Stimulated activated CD8-positive, alpha-beta memory T cell treated with anti-CD3 and anti-CD28 coated beads, Interleukin-15, amount 100 ng/mL, for 4 hours (primary cell): ENCODE measurements around the gene SSTR4.
"Not testable (repeated sequence)": the region's sequence is repeated elsewhere in the genome, so short reads cannot be mapped to it uniquely, and the experiment has no call there.

Experiments used
- DNase-seq, 2 donors: peaks; one replicate each; pipeline ENCODE4 v3.0.0-alpha.2; 2020; ENCODE audit warnings: low read depth in 2 of 2

Gene SSTR4

DNA sequence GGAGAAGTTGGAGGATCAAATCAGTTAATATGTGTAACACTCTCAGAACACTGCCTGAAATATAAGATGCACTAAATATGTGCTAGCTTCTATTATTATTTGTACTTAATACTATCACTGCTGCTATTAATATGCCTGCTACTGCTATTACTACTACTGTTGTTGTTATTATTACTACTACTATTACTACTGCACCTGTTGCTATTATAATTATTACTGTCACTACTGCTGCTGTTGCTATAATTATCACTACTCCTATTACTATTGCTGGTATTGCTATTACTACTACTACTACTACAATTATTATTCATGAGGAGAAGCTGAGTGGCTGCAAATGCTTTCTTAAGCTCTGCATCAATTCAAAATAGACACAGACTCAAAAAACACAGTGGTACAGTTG is 16.7 kb upstream of the SSTR4 start:
- DNase-seq = no peak

DNA sequence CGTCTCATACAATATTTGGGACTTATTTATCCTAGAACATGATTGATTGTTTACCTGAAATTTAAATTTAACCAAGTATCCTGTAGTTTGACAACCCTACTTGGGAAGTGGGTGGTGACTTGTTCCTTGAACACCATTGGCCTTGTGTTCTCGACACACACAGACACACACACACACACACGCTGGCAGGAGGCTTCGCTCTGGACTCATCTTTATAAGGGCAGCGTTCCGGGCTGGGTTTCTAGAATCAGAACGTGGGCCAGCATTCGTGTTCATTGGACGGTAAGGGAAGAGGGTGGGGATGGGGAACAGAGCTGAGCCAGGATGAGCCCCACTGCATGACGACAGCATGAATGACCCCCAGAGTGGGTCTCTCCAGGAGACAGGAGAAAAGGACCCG is 16.2 kb upstream of the SSTR4 start:
- DNase-seq = no peak

DNA sequence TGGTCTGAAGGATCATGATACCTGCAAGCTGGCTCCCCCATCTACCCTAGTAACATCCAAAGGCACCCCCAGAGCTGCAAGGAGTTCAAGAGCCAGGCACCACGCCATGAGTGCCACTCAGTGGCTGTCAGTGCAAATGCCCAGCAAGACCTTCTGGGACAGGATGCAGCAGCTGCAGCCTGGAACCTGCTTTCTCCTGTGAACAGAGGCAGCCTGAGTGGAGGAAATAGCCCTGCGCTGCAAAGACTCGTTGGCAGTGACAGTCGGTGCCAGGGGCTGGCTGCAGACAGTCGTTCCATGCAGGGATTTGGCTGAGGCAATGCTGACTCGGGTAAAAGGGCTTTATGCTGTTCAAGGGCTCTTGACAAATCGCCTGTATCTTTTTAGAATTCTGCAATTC is 15.7 kb upstream of the SSTR4 start:
- no peak for DNase-seq

DNA sequence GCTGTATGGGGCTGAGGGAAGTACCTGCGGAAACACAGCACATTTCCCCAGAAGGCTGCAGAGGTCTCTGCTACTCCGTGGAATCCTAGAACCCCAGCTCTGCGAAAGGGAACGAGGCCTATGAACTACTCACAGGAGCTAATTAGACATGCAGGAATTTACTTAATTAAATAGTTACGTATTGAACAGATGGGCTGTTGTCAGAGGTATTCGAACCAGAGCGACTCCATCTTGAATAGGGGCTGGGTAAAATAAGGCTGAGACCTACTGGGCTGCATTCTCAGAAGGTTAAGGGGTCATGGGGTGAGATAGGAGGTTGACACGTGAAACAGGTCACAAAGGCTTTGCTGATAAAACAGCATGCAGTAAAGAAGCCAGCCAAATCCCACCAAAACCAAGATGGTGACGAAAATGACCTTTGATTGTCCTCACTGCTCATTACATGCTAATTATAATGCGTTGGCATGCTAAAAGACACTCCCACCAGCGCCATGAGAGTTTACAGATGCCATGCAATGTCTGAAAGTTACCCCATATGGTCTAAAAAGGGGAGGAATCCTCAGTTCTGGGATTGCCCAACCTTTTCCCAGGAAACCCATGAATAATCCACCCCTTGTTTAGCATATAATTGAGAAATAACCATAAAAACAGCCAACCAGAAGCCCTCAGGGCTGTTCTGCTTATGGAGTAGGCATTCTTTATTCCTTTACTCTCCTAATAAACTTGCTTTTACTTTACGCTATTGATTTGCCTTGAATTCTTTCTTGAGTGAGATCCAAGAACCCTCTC is 14.7 kb upstream of the SSTR4 start:
- no peak for DNase-seq

DNA sequence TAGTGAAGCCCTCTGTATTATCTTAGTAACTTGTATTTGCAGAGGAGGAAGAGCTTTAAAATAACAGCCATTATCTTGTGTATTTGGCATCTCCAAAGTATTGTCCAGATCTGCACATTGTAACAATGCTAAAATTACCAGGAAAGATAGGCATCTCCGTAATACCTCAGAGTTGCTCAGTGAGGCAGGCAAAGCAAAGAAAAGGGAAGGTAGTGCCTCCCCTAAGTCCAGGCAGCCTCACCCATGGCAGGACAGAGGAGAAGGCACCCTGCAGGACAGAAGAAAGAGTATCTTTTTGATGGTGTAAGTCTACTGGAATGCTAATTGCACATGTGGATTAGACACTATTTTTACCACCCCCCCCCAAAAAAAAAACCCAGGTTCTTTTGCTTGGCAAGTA is 13.6 kb upstream of the SSTR4 start:
- no peak for DNase-seq

DNA sequence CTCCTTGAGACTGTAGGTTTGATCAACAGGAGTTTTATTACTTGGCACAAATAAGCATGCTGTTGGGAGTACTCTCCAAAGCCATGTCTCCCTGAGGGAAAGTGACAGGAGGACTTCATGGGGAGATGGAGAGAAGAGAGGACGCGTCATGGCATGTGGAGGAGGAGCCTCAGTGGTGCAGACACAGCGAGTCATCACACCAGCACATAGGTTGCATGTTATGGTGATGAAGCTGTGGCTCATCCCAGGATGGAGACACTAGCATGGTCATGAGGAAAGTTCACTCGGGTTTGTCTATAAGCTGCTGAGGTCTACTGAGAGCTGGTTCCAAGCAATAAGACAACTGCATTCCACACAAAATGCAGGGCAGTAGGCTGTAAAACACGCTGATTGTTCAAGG is 13.2 kb upstream of the SSTR4 start:
- no peak for DNase-seq

GRCh38 chr20:23022849-23023248 is 12.3 kb upstream of the SSTR4 start:
- DNase-seq = no peak

DNA sequence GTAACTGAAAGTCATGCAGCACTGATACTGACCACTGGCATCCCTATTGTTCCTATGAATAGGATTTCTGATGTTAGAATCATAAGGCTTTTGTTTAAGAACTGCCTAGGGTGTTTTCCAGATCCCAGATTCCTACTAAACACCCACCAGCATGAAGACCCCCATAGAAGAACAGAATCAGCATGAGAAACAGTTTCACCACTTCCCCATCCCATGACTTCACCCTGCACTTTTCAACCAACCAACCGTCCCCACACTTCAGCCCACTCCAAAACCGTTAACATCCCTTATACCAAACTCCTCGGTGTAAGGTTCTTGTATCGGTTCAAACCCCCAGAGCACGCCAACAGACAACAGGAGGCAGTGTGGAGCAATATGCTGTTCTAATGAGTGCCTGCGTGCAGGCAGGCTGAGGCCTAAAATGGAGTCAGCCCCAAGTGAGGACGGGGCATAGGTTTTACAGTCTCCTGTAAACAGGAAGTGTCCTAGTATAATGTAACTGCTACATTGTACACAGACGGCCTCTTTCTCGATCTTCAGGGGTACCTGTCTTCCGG is 11.4 kb upstream of the SSTR4 start:
- no peak for DNase-seq

DNA sequence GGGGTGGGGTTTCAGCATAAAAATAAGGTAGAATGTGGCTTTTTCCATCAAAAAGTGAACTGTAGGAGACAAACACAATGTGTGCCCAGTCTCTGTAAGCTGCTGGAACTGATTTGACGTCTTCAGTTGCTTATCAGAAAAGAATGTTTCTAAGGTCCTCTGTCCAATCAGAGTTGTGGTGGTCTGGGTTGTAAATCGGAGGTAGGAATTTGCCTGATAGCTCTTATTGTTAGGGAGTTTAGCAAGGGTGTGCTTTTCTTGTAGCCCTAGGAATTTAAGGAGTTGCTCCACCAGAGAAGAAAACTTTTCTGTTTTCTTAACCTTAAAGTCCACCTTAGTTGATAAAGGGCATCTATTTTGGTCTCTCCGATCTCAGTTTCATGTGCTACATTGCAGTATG is 10.4 kb upstream of the SSTR4 start:
- DNase-seq = no peak

DNA sequence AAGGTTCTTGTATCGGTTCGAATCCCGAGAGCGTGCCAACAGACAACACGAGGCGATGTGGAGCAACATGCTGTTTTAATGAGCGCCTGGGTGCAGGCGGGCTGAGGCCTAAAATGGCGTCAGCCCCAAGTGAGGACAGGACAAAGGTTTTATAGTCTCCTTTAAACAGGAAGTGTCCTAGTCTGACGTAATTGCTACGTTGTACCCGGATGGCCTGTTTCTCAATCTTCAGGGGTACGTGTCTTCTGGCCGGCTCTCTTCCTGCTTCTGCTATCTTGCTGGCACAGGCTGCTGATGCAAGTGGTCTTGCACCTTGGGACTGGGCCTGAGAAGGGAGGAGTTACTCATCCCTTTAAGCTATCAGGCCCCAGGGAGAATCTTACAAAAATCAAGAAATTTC is 9.6 kb upstream of the SSTR4 start:
- DNase-seq = not testable (repeated sequence)

GRCh38 chr20:23027721-23028120 is 7.4 kb upstream of the SSTR4 start:
- DNase-seq = no peak

DNA sequence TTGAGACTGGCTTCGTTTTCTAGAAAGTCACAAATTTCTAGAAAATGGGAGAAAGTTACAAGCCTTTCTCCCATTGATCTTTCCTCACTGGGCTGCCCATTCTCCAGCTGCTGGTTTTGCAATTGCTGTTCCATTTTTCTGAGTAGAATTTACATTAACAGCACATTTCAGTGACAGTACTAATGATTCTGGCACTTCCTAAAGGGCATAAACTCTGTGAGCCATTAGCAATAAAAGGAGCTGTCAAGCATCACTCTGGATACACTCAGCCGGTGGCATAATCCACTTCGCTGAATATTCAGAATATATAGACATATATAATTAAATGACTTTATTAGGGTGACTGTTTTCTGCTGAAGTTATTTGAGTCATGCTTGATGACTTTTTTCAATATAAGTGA is 6.7 kb upstream of the SSTR4 start:
- DNase-seq = no peak

DNA sequence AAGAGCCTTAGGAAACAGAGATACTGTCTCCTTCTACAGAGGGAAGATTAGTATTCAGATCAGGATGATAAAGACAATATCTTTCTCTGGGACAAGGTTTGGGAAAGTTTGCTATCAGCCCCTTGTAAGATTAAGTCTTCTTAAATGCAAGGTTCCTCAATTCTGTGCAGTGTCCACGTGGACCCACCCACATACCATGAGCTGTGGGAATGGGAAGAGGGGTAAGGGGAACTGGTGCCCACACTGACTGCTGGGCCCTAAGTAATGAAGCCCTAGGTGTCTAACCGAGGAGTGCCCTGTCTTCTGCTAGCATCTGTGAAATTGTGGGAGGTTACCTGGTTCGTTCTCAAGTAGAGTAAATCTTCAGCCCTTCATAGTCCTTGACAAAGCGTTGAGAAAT is 5.8 kb upstream of the SSTR4 start:
- DNase-seq = no peak

GRCh38 chr20:23031346-23031745 is 3.8 kb upstream of the SSTR4 start:
- no peak for DNase-seq

DNA sequence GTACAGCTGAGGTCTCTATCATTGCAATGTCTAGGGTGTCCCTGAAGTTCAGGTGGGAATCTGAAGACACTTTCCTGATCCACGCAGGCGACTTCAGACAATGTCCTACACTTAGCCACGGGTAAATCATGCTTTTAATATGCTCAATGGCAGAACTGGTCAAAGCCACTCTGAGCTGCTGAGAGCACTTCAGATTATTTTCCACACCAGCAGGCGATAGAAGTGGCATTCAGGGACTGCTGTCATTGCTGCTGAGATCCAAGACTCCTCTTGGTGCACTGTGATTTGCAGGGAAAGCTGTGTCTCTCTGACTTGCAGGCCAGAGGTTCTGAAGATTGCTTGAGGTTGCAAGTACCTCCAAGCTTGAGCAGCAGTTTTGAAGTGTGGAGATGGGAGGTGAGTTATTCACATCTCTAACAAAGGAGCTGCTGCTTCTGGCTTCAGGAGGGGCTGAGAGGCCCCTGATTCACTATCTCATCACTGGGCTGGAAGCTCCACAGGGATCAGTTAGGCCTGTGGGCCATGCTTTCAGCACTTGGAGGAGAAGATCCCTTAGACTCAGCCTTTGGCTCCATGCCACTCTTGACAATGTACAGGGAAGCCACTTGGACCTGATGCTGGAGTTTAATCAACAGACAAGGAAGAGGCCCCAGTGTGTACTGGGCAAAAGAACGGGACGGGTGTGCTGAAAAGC is 2.9 kb upstream of the SSTR4 start:
- no peak for DNase-seq

DNA sequence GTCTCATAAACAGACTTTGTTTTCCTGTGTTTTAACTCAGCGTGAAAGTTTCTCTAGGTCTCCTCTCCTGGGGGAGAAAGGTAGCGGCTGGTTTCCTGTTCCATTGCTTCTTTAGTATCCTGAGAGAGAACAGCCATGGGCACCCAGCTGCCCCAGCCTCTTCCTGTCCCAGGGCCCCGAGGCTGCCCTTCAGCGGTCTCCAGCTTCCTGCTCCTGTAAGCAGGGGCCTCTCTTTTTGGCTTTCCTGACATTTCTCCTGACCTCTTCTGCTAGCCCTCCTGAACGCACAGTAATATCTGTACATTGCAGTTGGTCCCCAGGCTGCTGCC is 2.4 kb upstream of the SSTR4 start:
- DNase-seq = no peak

GRCh38 chr20:23033918-23034317 is 1.2 kb upstream of the SSTR4 start:
- DNase-seq = no peak

GRCh38 chr20:23035731-23036130 is 619 bp downstream of the SSTR4 start:
- no peak for DNase-seq

GRCh38 chr20:23036371-23036770 is 1.3 kb downstream of the SSTR4 start:
- no peak for DNase-seq

DNA sequence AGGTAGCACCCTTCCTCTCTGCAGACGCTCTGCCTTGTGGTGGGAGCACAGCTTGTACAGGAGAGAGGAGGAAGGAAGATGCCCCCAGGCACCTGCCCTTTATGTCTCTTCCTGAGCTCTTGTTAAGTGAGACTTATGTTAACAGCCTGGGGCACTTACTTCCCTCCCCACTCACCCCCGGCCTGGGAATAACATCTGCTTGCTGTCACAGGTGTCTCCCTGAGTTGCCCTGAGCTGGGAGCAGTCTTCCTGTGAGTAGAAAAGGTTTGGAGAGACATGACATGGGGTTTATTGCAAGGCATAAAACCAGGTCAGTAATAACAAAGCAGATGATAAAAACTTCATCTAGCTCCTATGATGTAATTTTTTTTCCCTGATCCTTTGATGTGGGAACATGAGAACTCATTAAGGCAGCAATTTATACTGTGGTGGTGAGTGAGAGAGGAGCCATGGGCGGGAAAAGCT is 1.9 kb downstream of the SSTR4 start:
- no peak for DNase-seq

DNA sequence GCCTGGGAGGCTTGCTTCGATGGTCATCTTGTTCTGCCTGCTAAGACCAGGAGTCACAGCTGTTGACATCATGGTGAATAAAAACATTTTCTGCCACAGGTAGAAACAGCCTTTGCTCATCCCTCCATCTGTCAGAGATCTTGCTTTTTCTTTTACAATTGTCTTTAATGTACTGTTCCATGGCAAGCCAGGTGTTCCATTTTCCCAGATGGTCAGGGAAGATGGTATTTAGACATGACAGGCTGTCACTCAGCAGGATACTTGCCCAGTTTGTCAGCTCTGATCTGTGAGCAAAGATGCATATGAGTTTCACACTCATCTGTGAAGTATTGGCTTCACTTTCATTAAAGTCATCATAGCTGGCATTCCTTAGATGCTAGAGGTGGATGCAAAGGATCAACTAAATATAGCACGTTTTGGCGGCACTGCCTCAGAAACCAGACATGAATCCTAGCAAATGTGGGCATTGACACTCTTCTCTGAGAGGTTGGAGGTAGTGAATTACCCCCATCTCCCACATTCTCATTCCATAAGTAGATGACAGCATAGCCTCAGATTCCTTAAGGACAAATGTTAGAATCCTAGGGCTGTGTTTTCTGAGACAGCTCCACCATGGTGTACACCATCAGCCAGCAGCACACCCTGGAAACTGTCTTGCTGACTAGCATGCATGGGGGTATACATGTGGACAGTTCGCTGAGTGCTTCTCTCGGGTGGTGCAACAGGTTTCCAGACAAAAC is 4.2 kb downstream of the SSTR4 start:
- DNase-seq = no peak

GRCh38 chr20:23039885-23040508 is 4.9 kb downstream of the SSTR4 start:
- no peak for DNase-seq
